Measurements from ENCODE around the gene P3H2. TPM values are rescaled to one million over a fixed set of nuclear protein-coding genes. Genes with fewer than 3 reads are reported as not detected.

The P3H2 gene
- total RNA-seq, 1 experiment from 2014 or later: 0.76 TPM

GRCh38 chr3:190130037-190130436, 9.3 kb upstream of the P3H2 start:
- no peak overlapping the region for H3K4me2 ChIP-seq (ENCODE audit: low read length)
- CTCF ChIA-PET: no interaction called here

GRCh38 chr3:190127797-190128196, 7.1 kb upstream of the P3H2 start:
- no peaks in the 10 kb centered on the region for H3K9me3 ChIP-seq (ENCODE audit: control insufficient read depth in 1 of 2, insufficient read depth in 1 of 2, low read depth in 1 of 2, low read length in 2 of 2)
- DNase-seq (ENCODE audit: low read depth, low spot score) (no peak), ATAC-seq (no peak)
- H3K4me2 ChIP-seq (ENCODE audit: low read length): no peak overlapping the region
- intact Hi-C loops (cut with micrococcal nuclease): no loop called here
- H2AFZ ChIP-seq (ENCODE audit: low read depth, low read length, poor library complexity, severe bottlenecking): no peak overlapping the region
- H4K20me1 ChIP-seq (ENCODE audit: insufficient read depth): no peaks in the 10 kb centered on the region
- no TSS peak for BruUV-seq (replicated peaks)
- no peaks in the 10 kb centered on the region for H3K79me2 ChIP-seq (ENCODE audit: insufficient read depth, low read length)
- CTCF ChIA-PET: no interaction called here
- H3K27me3 ChIP-seq (ENCODE audit: insufficient read depth, low read length): no peaks in the 10 kb centered on the region
- POLR2A ChIA-PET: no interaction called here
- no peak overlapping the region for H3K9ac ChIP-seq (ENCODE audit: low read length)
- RAD21 ChIA-PET (ENCODE audit: low non-redundant PET in 1 of 2, low total read pairs in 2 of 2, uncharacterized antibody in 2 of 2, unreplicated experiment in 2 of 2): no interaction called here
- no peak for TF ChIP-seq MAX (IDR thresholded peaks at IDR 0.05)
- TF ChIP-seq REST (IDR thresholded peaks at IDR 0.05; ENCODE audit: low read depth): no peak
- TF ChIP-seq EGR1 (IDR thresholded peaks at IDR 0.05; ENCODE audit: low read depth): no peak
- no peaks in the 10 kb centered on the region for H3K9me2 ChIP-seq (ENCODE audit: insufficient read depth)
- no peak overlapping the region for H3K4me3 ChIP-seq (replicated peaks in 1 of 2; ENCODE audit: low read depth in 1 of 2, low read length in 2 of 2)
- H3K36me3 ChIP-seq (ENCODE audit: control insufficient read depth in 1 of 2, insufficient read depth in 2 of 2, low read length in 2 of 2): no peaks in the 10 kb centered on the region
- H3K4me1 ChIP-seq (ENCODE audit: control insufficient read depth in 1 of 2, insufficient read depth in 2 of 2, low read length in 2 of 2): peaks cover 2 to 5% of the 10 kb centered on the region in 2 experiments; a peak in 2 of 4 replicates
- no peak overlapping the region for H3K27ac ChIP-seq (ENCODE audit: low read depth, low read length)

More at GRCh38 chr3:190130037-190130436, 9.3 kb upstream of the P3H2 start:
- Histone ChIP-seq H2AFZ (ENCODE audit: low read depth, low read length, poor library complexity, severe bottlenecking) (no peak overlapping the region), H3K79me2 (ENCODE audit: insufficient read depth, low read length) (no peaks in the 10 kb centered on the region), H3K27me3 (ENCODE audit: insufficient read depth, low read length) (no peaks in the 10 kb centered on the region), H3K4me3 (replicated peaks in 1 of 2; ENCODE audit: low read depth in 1 of 2, low read length in 2 of 2) (no peak overlapping the region), H3K36me3 (ENCODE audit: control insufficient read depth in 1 of 2, insufficient read depth in 2 of 2, low read length in 2 of 2) (no peaks in the 10 kb centered on the region), H4K20me1 (ENCODE audit: insufficient read depth) (no peaks in the 10 kb centered on the region), H3K27ac (ENCODE audit: low read depth, low read length) (no peak overlapping the region), H3K9me2 (ENCODE audit: insufficient read depth) (no peaks in the 10 kb centered on the region), H3K9ac (ENCODE audit: low read length) (no peak overlapping the region), H3K4me1 (ENCODE audit: control insufficient read depth in 1 of 2, insufficient read depth in 2 of 2, low read length in 2 of 2) (peaks cover 2 to 5% of the 10 kb centered on the region in 2 experiments; a peak in 2 of 4 replicates), H3K9me3 (ENCODE audit: control insufficient read depth in 1 of 2, insufficient read depth in 1 of 2, low read depth in 1 of 2, low read length in 2 of 2) (no peaks in the 10 kb centered on the region)
- no TSS peak for BruUV-seq (replicated peaks)
- DNase-seq (ENCODE audit: low read depth, low spot score): no peak
- ChIA-PET POLR2A (no interaction called here), RAD21 (ENCODE audit: low non-redundant PET in 1 of 2, low total read pairs in 2 of 2, uncharacterized antibody in 2 of 2, unreplicated experiment in 2 of 2) (no interaction called here)
- no peak for TF ChIP-seq EZH2phosphoT487 (IDR thresholded peaks at IDR 0.05; ENCODE audit: borderline replicate concordance)
- TF ChIP-seq TCF7L2 (IDR thresholded peaks at IDR 0.05; ENCODE audit: borderline replicate concordance, extremely low read depth, insufficient read depth, insufficient read length): no peak
- ATAC-seq: no peak
- intact Hi-C loops (cut with micrococcal nuclease): no loop called here

Measured in HCT116 (cell line).